HepG2 (cell line): ENCODE data around the gene CBX2. TPM values are rescaled to one million over a fixed set of nuclear protein-coding genes. Genes with fewer than 3 reads are reported as not detected.

Source experiments
- ASH2L ChIP-seq: fragments of 300-600, 200-600 bp; sonication (generic); IDR thresholded peaks from 2 replicates; pipeline ENCODE4 v1.7.0; 2017; ENCODE audit warnings: low read depth, mild to moderate bottlenecking, moderate library complexity, mixed read lengths, low read length; ENCODE audit not compliant: insufficient read length
- ATAD3A ChIP-seq: sonication (generic); formaldehyde crosslinking; IDR thresholded peaks from 2 replicates; pipeline ENCODE4 v1.4.0; 2020; ENCODE audit warnings: missing genetic modification reagents
- BRD4 ChIP-seq: sonication (generic); formaldehyde crosslinking; IDR thresholded peaks from 2 replicates; pipeline ENCODE4 v1.4.0; 2020; ENCODE audit warnings: missing genetic modification reagents
- CHD2 ChIP-seq: IDR thresholded peaks from 2 replicates; pipeline ENCODE4 v1.6.1; 2011; ENCODE audit warnings: low read depth, low read length, improper control_type of control experiment
- DNMT3B ChIP-seq: conservative IDR thresholded peaks from 2 replicates; pipeline ENCODE4 v1.6.1; 2016; ENCODE audit warnings: missing biosample characterization, control low read depth
- EZH2 ChIP-seq: conservative IDR thresholded peaks from 2 replicates; pipeline ENCODE4 v1.6.1; 2012; ENCODE audit warnings: mild to moderate bottlenecking, low read depth, low read length, moderate library complexity
- FOXP1 ChIP-seq, 2 experiments: fragments of 450-650 bp in 1 of 2; IDR thresholded peaks; 2 replicates each; pipeline ENCODE4 v1.6.1; 2017 to 2018; ENCODE audit warnings: antibody characterized with exemption in 1 of 2
- KDM2A ChIP-seq: sonication (generic); formaldehyde crosslinking; IDR thresholded peaks from 2 replicates; pipeline ENCODE4 v1.4.0; 2020; ENCODE audit warnings: low read depth, missing genetic modification reagents, borderline replicate concordance
- KLF16 ChIP-seq, 2 experiments: sonication (generic) in 1 of 2; formaldehyde crosslinking in 1 of 2; IDR thresholded peaks; 2 replicates each; pipeline versions ENCODE4 v1.6.1 to v1.8.0; 2016 to 2023; ENCODE audit warnings: missing genetic modification reagents in 2 of 2, missing compliant biosample characterization in 1 of 2
- NONO ChIP-seq, 2 experiments: fragments of 450-650 bp in 1 of 2; sonication (generic) in 1 of 2; formaldehyde crosslinking in 1 of 2; IDR thresholded peaks in 1 of 2; conservative IDR thresholded peaks in 1 of 2; 2 replicates each; pipeline versions ENCODE4 v1.6.1 to v1.8.0; 2017 to 2022; ENCODE audit warnings: mild to moderate bottlenecking in 1 of 2, missing genetic modification reagents in 1 of 2, moderate library complexity in 1 of 2
- NR3C1 ChIP-seq: sonication (generic); formaldehyde crosslinking; IDR thresholded peaks from 2 replicates; pipeline ENCODE4 v1.4.0; 2020; ENCODE audit warnings: missing genetic modification reagents
- RFX5 ChIP-seq: IDR thresholded peaks from 2 replicates; pipeline ENCODE4 v1.6.1; 2011; ENCODE audit warnings: low read depth, low read length, improper control_type of control experiment
- SMAD3 ChIP-seq: sonication (generic); formaldehyde crosslinking; IDR thresholded peaks from 2 replicates; pipeline ENCODE4 v1.4.0; 2020; ENCODE audit warnings: missing genetic modification reagents
- ZNF138 ChIP-seq: sonication (generic); formaldehyde crosslinking; IDR thresholded peaks from 2 replicates; pipeline ENCODE4 v1.5.0; 2020; ENCODE audit warnings: mild to moderate bottlenecking, low read depth, missing genetic modification reagents
- ZNF326 ChIP-seq: sonication (generic); formaldehyde crosslinking; IDR thresholded peaks from 2 replicates; pipeline ENCODE4 v1.4.0; 2020; ENCODE audit warnings: missing genetic modification reagents, borderline replicate concordance
- ZNF432 ChIP-seq: sonication (generic); formaldehyde crosslinking; IDR thresholded peaks from 2 replicates; pipeline ENCODE4 v1.5.0; 2020; ENCODE audit warnings: missing genetic modification reagents, mild to moderate bottlenecking, borderline replicate concordance
- ZNF564 ChIP-seq: sonication (generic); formaldehyde crosslinking; IDR thresholded peaks from 2 replicates; pipeline ENCODE4 v1.8.1; 2023; ENCODE audit warnings: mild to moderate bottlenecking, missing genetic modification reagents
- ZNF703 ChIP-seq: sonication (generic); formaldehyde crosslinking; IDR thresholded peaks from 2 replicates; pipeline ENCODE4 v1.5.1; 2020; ENCODE audit warnings: missing genetic modification reagents, mild to moderate bottlenecking, moderate library complexity, borderline replicate concordance
- polyA plus RNA-seq, 8 experiments: library from polyadenylated mRNA; depleted of rRNA in 3 of 8; stranded (reverse) in 7 of 8; unstranded in 1 of 8; fragments of >200 nt; fragmentation: Illumina TruSeq in 4 of 8; extraction: Trizol in 4 of 8; gene quantifications; 2 replicates each; pipeline versions ENCODE4 v1.2.1 to v1.2.3, GENCODE V29; 2011 to 2016; ENCODE audit warnings: low read depth in 4 of 8, missing spikeins in 1 of 8, mixed read lengths in 1 of 8; ENCODE audit not compliant: insufficient read depth in 1 of 8
- total RNA-seq, 5 experiments: library from RNA; depleted of rRNA; stranded (reverse); fragments of >200 nt; fragmentation: Illumina TruSeq; extraction: Trizol; gene quantifications; 2 replicates each; pipeline ENCODE4 v1.2.3, GENCODE V29; 2016; ENCODE audit warnings: low read depth in 1 of 5
- TF ChIP-seq, protein P1 (sequence below): sonication (generic); formaldehyde crosslinking; IDR thresholded peaks from 2 replicates; pipeline ENCODE4 v1.5.0; 2020; ENCODE audit warnings: mild to moderate bottlenecking, missing genetic modification reagents, borderline replicate concordance
- TF ChIP-seq, protein P2 (sequence below): sonication (generic); formaldehyde crosslinking; IDR thresholded peaks from 2 replicates; pipeline ENCODE4 v1.4.0; 2020; ENCODE audit warnings: mild to moderate bottlenecking, missing genetic modification reagents, borderline replicate concordance
- TF ChIP-seq, protein P3 (sequence below): sonication (generic); formaldehyde crosslinking; IDR thresholded peaks from 2 replicates; pipeline ENCODE4 v1.4.0; 2020; ENCODE audit warnings: missing genetic modification reagents, borderline replicate concordance
- TF ChIP-seq, protein P4 (sequence below): sonication (generic); formaldehyde crosslinking; IDR thresholded peaks from 2 replicates; pipeline ENCODE4 v1.9.0; 2021; ENCODE audit warnings: missing genetic modification reagents, mild to moderate bottlenecking, borderline replicate concordance

Gene CBX2
- total and polyA plus RNA-seq, 2 of the 13 experiments (the other 11 are each of a cell fraction or from before 2014, with no cell fraction given), result 14.5 to 31.1 TPM

DNA sequence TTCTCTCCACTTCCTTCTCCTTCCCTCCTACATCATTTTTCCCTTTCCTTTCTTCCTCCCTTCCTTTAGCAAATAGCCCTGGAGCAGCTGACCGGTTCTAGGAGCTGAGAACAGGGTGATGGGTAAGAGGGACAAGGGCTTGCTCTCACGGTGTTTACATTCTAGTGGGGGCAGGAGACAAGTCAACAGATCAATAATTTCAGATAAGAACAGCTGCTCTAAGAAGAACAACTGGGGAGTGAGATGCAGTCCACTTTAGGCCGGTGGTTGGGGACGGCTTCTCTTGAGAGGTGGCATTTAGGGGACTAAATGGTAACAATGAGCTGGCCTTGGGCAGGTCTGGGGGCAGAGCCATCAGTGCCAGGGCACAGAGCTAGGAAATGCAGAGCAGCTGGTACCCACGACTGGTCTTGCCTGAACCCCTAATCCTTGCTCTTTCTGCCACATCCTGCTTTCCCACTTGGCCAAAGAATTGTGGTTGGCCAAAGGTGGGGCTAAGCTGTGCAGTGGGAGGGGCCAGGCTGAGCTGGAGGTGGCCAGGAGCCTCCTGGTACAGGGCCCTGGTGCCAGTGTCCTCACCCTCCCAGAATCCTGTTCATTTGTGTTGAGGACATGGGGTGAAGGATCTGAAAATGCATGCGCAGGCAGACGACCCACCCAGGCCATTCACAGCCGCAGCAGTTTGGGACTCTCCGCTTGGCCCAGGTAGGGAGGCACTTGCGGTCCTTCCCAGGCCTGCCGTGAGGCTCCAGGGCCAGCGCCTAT is 43.6 kb downstream of the CBX2 start (continued):
- TF ChIP-seq ZNF432 (0 out of 2 replicates have a peak, but pooled peaks have one; percentile 36), DNMT3B (CRISPR knock-in tag) (peak; percentile 91; the same call in 1 of the 2 replicates), NONO (IDR thresholded peaks at IDR 0.05) (no peak), NONO (CRISPR knock-in tag; conservative IDR thresholded peaks at IDR 0.05) (peak; percentile 65), KLF16 (CRISPR knock-in tag; IDR thresholded peaks at IDR 0.05) (peak in 1 of 2 experiments; percentile 90; a peak in 2 of 4 replicates), ATAD3A (CRISPR knock-in tag) (no peak), ASH2L (peak; percentile 7), ZNF564 (CRISPR knock-in tag) (no peak), BRD4 (CRISPR knock-in tag) (peak; percentile 22; the same call in 1 of the 2 replicates), FOXP1 (IDR thresholded peaks at IDR 0.05) (peak; percentile 86), FOXP1 (CRISPR knock-in tag; IDR thresholded peaks at IDR 0.05) (peak; percentile 99), CHD2 (no peak), ZNF326 (CRISPR knock-in tag) (no peak), NR3C1 (CRISPR knock-in tag) (no peak), ZNF703 (no peak), SMAD3 (CRISPR knock-in tag) (peak; percentile 97), ZNF138 (no peak), KDM2A (CRISPR knock-in tag) (0 out of 2 replicates have a peak, but pooled peaks have one; percentile 28), RFX5 (no peak), EZH2 (no peak)
- TF ChIP-seq, protein P1, sequence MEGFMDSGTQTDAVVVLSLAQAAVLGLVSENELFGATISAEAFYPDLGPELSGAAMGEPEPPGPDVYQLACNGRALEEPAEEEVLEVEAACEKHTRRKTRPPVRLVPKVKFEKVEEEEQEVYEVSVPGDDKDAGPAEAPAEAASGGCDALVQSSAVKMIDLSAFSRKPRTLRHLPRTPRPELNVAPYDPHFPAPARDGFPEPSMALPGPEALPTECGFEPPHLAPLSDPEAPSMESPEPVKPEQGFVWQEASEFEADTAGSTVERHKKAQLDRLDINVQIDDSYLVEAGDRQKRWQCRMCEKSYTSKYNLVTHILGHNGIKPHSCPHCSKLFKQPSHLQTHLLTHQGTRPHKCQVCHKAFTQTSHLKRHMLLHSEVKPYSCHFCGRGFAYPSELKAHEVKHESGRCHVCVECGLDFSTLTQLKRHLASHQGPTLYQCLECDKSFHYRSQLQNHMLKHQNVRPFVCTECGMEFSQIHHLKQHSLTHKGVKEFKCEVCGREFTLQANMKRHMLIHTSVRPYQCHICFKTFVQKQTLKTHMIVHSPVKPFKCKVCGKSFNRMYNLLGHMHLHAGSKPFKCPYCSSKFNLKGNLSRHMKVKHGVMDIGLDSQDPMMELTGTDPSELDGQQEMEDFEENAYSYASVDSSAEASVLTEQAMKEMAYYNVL (CRISPR knock-in tag), result peak; percentile 100
- TF ChIP-seq, protein P2, sequence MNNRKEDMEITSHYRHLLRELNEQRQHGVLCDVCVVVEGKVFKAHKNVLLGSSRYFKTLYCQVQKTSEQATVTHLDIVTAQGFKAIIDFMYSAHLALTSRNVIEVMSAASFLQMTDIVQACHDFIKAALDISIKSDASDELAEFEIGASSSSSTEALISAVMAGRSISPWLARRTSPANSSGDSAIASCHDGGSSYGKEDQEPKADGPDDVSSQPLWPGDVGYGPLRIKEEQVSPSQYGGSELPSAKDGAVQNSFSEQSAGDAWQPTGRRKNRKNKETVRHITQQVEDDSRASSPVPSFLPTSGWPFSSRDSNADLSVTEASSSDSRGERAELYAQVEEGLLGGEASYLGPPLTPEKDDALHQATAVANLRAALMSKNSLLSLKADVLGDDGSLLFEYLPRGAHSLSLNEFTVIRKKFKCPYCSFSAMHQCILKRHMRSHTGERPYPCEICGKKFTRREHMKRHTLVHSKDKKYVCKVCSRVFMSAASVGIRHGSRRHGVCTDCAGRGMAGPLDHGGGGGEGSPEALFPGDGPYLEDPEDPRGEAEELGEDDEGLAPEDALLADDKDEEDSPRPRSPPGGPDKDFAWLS, result no peak
- TF ChIP-seq, protein P3, sequence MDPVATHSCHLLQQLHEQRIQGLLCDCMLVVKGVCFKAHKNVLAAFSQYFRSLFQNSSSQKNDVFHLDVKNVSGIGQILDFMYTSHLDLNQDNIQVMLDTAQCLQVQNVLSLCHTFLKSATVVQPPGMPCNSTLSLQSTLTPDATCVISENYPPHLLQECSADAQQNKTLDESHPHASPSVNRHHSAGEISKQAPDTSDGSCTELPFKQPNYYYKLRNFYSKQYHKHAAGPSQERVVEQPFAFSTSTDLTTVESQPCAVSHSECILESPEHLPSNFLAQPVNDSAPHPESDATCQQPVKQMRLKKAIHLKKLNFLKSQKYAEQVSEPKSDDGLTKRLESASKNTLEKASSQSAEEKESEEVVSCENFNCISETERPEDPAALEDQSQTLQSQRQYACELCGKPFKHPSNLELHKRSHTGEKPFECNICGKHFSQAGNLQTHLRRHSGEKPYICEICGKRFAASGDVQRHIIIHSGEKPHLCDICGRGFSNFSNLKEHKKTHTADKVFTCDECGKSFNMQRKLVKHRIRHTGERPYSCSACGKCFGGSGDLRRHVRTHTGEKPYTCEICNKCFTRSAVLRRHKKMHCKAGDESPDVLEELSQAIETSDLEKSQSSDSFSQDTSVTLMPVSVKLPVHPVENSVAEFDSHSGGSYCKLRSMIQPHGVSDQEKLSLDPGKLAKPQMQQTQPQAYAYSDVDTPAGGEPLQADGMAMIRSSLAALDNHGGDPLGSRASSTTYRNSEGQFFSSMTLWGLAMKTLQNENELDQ (CRISPR knock-in tag), result no peak
- TF ChIP-seq, protein P4, sequence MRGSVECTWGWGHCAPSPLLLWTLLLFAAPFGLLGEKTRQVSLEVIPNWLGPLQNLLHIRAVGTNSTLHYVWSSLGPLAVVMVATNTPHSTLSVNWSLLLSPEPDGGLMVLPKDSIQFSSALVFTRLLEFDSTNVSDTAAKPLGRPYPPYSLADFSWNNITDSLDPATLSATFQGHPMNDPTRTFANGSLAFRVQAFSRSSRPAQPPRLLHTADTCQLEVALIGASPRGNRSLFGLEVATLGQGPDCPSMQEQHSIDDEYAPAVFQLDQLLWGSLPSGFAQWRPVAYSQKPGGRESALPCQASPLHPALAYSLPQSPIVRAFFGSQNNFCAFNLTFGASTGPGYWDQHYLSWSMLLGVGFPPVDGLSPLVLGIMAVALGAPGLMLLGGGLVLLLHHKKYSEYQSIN (CRISPR knock-in tag), result no peak
